ENCODE data around the gene KY.

Gene KY

DNA sequence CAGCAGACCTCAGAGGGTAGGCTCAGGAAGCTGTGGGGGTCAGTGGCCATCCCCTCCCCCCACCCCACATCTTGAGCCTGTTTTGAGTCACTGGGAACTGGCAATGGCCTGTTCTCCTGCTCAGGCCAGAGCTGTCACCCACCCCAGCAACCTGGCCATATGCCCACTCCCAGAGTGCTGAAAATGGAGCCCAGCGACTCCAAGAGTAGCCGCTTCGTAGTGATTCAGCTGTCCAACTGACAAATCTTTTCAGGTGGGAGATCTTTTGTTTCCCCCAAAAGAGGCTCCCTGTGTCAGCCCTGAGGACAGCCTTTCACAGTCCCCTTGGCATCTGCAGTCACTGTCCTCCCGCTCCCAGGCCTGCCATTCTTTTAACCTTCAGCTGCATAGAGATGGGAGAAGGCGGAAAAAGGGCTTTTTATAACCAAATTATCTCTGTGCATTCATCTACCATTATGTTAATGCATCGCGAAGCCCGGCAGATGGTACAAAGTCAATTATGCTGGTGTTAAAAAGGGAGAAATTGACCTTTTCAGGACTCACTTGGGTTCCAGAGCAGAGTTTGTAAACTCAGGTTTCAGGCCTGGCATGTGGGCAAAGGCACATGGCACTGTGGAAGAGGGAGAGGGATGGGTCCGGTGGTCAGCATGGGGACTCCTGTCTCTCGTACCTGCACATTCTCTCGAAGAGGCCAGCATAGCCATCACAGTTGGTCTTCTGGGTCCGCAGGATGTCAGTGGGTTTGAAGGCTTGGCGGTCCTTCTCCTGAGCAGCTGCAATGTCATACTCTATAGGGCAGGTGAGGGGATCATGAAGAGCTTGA, 32.1 kb downstream of the KY start:
- DNase-seq, result no peak

DNA sequence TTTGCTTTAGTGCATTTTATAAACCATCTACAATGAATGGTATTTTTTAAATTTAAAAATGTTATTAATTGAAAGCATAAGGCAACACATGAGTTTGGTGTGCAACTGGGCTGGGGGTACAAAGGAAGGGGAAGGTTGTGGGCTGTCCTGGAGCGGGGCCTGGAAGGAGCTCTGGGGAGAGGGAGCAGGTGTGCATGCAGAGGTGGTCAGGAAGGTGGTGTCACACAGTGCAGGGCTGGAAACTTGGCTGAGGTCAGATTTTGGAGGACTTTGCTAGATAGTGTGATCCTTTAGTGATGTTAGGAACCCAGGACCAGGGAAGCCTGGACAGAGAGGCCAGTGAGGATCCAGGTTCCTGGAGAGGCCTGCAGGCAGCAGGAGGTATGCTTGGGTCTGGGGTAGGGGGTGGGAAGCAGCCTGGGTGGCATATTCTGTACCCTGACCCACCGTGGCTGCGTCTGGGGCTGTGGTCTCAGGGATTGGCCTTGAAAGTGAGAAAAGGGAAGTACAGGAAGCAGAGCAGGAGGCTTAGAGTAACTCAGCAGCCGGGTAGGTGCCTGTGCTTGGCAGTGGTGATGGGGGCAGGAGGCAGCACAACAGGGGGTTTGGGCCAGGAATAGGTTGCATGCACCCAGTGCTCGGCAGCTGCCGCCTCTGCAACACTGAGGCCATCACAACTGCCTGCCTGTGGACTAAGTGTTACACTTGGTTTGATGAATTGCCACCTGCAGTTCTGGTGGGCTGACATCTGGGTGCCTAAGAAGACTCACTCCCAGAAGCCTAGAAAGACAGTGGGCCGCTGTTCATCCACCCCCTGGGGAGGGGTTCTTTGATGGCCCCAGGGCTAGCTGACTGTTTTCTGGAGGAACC, 33.0 kb downstream of the KY start:
- no peak for DNase-seq

DNA sequence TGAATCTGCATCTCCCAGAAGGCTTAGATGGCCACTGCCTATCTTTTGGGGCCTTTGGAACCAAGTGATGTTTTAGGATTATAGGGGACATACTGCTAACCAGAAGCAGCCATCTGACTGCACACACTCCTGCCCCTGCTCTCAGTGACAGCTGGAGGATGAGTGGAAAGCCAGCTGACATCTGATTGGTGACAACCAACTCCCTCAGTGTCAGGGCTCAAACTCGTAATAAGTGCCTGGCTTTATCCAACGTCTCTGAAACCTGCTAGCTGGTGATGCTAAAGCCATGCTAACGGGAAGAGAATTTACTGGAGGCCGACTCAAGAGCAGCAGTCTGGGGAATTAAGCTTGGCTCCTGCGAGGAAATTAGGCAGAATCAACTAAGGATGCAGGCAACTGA, 35.1 kb downstream of the KY start:
- no peak for DNase-seq

DNA sequence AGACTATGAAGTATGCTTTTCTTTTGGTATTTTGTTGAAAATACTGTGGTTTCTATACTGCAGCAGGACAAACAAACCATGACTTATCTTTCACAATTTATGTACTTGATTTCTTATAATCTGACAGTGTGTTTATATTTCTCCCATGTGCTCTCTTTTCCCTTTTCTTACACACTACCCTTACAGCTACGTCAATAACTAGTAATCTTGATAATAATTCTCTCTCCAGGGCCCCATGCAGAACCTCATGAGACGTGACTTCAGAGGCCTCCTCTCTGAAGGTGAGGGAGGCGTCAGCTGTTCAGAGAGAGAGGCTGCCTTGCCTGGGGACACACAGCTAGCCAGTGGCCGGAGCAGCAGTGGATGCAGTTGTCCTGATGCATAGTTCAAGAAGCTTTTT, 35.9 kb downstream of the KY start:
- DNase-seq, result no peak

DNA sequence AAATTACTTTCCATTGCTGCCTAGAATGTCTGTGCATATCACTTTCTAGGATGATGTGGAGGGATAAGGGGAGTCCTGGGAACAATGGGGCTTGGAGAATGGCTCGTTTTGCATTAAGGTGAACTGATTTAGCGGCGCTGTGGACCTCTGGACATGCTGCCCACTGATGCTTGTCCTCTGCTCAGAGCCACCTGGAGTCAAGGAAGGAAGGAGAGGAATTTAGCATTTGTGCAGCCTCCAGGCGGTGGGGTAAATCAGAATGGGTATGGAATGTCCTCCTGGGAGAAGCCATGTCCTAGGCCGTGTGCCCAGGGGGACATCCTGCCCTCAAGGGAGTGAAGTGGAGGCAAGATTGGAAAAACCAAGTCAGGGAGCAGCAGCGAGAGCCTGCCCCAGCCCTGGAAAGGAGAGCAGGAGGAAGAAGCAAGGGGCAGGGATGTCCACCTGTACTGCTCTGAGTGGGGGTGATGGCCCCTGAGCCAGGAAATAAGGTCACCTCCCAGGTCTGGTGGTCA, 37.8 kb downstream of the KY start:
- DNase-seq, result no peak

DNA sequence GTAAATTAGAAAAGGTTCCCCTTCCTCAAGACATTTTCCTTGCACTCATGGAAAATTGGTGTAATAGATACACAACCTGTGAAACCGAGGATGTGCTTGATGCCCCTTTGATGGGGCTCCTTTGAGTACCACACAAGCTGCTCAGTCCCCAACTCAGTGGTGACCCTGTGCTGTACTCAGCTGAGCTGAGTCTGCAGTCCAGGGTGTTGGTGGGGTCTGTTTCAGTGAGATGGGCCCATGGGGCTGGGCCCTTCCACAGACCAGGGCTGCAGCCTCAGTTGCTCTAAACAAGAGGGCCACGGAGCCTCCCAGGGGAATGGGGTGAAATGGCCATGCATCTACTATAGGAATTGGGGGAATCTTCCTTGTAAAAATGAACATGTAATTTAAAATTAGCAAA, 39.3 kb downstream of the KY start:
- DNase-seq, result no peak

DNA sequence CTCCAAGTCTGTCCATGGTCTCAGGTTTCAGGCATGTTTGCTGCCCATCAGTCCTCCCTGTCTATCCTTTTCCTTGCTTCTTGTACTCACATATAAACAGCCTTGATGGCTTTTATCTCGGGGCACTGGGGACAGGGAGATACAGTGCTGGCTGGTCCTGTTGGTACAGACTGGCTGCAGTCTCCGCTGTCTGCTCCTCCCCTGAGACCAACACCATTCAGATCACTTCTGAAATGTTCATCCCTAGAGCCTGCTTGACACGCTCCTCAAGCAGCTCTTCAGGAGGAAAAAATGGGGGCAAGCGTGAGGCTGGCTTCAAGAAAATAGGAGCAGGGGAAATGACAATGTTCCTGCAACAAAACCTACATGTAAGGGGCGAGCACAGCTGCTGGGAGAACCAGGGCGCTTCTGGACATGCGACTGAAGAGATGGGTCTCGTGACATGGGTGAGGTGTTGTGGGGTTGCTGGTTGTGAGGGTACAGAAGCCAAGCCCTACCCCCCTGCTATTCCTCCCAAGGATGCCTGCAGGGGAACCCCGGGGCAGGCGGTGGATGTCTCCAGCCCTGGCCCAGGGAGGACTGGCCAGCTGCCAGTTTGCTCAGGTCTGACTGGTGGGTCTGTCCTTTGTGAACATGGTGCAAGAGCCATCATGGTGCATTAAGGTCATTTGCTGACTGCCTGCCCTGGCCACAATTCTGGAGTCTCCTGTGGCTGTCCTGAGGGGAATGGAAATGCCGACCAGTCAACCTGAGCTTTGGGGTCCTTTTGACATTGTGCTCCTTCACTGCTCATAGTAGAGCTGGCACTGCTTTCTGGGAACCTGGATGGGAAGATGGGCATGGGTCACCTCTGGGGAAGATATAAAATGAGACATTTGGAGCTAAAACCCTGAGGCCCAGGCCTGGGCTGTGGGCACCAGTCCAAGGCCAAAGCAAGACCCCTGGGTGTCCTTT, 40.1 kb downstream of the KY start:
- DNase-seq, result no peak

DNA sequence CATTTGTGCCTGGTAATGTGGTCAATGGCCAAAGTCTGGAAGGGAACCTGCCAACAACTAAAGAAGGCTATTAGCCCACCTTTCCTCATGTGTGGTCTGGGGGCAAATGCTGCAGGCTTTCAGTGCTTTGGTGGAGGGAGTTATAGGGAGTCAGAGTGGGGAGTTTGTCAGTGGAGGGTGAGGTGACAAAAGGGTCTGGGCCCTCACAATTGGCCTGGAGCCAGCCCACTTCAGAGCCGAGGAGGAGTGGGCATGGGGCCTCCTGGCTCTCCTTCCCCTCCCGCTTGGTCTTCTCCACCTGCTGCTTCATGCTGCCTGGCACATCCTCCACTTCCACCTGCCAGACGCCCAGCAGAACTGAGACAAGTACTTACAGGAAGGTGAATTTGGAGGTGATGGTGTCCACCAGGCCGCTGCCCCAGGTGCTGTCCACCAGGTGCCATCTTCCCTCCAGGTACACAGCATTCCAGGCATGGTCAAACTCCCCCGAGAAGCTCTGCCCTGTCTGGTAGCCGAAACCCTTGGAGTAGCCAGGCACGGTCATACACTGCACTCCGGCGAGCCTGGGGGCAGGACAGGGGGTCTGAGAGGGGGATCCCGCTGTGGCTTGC, 40.9 kb downstream of the KY start:
- DNase-seq, result no peak

DNA sequence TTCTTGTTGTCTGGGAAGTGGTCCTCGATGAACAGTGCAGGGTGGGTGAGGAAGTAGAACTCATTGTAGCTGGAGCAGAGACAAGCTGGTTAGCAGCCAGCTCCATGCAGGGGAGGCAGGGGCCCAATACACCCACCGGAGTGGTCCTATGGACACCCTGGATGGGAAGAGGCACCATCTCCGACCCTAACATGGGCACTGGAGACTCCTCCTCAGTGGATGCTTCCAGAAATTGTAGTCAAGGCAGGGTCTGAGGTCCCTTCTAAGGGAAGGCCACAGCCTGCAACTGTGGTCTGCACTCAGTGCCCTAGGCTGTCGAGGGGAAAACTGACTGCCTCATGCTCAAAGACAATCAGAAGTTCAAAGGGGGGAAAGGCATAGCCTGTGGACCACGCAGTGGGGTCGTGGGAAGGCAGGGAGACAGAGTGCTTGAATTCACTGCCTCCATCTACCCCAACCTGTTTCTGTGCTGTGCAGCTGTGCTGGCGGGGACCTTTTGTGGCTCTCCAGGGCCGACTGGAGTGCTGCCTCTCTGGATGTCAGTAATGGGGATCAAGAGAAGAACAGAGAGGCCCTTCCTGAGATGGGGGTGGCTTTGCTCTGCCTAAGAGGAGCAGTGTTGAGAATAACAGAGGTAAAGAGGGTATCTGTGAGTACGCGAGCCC, 41.9 kb downstream of the KY start:
- DNase-seq, result no peak

DNA sequence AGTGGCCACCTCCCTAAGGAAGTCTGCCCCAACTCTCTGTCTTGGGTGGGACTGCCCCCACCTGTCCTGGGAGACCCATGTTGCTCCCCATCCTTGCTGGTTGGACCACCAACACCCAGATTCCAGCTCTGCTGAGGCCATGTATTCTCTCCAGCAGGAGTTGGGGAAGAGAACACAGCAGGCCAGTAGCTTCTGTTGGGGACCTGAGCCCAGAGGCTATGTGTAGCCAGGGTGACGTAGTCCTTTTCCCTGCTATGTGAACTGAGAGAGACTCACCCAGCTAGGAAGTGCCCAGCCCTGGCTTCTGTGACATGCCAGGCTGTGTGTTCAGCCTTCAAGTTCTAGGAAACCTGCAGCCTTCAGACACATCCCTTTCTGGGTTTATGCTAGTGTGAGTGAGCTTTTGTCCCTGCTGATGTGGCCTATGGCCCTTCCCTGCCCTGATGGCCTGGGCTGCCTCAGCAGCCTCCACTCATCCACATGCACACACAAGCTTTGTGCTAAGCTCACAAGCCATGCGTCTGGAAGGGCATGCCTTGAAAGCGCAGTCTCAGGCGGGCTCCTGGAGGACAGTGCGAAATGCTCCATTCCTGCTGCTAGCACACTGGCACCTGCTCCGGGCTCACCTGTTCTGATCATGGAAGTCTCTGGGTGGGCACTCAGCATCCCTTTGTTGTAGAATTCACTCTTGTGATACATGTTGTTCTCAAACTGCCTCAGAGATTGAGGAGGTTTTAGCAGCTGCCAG, 42.6 kb downstream of the KY start:
- no peak for DNase-seq

DNA sequence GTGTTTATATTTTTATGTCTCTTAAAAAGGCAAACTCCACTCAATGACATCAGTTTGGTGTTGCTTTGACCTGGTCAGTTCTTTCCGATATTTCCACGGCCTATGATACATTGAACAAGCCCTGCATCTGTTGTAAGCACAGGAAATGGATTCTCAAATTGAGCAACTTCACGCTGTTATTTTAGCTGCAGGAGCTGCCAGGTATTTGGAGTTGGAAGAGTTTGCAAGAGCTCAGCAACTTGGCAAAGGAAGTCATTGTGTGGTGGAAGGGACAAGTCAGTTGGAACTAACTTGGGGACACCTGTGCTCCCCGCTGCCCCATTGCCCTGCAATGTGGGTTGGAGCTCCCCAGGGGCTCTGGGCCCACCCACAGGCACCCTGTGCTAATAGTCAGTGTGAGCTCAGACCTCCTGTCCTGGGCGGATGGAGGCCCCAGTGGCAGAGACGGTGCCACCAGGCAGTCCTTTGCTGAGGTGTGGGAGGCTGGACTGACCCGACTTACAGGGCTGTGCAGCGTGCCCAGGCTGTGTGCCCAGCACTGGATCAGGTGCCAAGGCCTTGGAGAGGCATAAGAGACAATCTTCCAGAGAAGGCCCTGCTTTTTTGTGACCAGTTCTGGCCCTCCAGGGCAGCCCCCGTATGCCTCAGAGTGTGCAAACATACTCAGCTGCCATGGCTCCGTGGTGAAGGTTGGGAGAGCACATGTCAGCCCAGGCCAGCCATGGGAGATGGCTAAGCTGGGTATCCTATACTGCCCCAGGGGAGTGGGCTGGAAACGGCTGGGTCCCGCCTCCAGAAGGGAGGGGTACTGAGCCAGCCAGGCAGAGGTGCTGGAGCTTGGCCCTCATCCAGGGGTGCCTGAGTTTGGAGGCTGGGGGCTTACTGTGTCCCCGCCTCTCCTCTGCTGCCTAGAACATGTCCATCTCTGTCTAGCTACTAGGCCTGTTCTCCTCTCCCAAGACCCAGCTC, 43.5 kb downstream of the KY start:
- no peak for DNase-seq

DNA sequence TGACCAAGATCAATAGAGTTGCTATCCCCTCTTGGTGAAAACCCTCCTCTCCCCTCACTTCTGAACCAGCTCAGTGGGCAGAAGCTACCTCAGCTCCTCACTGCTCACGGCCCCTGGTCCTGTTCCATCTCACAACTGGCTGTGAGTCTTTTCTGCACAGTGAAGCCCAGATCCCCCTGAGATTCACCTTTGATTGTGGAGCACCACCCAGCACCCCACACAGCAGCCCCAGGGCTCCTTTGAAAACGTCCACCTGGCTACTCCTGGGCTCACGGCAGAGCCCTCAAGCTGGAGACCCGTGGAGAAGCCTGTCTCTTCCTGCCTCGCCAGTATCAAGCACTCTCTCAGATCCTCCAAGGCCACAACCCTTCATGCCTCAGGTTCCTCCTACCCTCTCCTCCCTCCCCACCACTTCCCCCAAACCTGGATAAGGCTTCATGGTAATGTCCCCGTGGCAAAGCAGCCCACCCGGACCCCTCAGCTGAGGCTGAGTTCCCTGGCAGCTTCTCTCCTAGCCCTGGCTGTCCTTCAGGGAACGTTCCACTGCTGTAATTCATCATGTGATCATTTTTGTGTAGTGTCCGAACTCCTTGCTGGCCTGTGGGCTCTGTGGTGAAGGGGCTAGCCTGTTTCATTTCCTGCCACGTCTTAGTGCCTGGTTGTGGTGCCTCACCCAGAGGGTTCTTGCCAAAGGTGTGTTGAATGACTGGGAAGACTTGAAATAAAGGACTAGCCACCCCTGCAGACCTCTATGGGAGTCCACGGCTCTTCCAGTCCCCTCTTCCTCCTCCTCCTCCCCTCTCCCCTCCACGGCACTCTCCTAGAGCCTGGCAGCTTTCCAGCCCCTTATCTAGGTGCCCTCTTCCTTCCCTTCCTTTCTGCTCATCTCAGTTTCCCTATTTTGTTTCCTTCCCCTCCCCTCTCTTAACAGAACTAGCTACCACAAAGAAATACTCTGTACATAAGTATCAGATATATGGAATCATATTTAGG, 44.5 kb downstream of the KY start:
- DNase-seq, result no peak

DNA sequence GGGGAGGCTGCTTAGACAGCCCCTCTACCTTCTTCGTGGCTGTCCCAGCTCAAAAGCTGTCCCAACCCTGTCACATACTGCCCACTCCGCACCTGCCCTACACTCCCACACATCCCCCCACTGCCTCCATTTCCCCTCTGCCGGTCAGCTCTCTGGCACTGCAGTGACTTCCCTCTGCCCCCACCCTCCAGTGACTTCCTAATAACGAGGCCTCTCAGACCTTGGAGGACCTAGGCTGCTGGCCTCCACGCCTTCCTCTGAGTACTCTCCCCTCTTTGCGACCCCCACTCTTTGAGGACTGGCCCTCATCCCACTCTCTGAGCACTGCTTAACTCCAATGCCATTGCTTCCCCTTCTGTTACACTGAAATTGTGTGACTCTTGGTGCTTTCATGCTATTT, 45.3 kb downstream of the KY start:
- DNase-seq, result no peak

DNA sequence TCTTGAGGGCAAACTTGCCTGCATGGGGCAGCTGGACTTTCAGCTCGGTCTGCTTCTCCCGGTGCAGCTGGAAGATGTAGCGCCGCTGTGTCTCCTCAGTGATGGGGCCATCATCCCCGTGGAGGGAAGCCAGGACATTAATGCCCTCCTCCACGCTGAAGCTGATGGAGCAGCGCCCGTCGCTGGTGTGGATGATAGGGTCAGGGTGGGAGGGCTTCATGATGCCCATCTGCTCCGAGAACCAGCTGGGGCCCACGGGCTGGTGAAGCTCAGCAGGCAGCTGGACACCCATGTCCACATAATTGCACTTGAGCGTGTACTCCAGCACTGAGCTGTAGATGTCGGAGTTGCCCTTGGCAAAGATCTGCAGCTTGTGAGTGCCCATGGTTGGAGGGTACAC, 46.9 kb downstream of the KY start:
- no peak for DNase-seq

DNA sequence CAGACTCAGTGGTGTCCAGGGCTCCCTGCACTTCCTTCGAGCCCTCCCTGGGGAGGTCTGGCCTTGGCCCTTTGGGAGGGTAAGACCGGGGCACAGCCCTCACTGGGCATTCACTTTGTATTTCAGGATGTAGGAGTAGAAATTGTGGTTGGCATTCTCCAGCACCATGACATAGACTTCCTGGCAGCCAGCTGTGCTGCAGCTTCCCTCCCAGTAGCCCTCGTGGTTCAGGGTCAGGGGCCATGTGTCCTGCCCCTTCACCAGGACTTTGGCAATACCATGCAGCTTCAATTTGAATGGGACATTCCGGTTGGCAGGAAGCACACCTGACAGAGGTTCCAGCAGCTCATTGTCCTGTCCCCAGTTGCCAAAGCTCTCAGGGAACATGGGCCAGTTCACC, 47.3 kb downstream of the KY start:
- no peak for DNase-seq

DNA sequence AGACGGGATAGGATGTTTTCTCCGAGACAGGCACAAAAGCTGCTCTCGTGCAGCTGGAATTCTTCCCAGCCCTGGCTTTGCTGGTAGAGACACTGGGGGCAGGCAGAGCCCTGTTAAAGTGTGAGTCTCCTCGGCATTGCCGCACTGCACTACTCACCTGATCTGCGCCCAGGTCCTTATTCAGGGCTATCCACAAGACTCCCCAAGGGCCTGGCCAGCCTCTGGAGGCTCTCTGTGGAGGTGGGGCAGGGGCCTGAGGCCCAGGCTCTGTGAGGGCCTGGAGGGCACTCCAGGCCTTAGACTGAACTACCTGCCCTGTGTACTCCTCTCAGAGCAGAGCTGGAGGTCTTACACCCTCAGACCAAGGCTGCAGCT, 48.4 kb downstream of the KY start:
- no peak for DNase-seq

DNA sequence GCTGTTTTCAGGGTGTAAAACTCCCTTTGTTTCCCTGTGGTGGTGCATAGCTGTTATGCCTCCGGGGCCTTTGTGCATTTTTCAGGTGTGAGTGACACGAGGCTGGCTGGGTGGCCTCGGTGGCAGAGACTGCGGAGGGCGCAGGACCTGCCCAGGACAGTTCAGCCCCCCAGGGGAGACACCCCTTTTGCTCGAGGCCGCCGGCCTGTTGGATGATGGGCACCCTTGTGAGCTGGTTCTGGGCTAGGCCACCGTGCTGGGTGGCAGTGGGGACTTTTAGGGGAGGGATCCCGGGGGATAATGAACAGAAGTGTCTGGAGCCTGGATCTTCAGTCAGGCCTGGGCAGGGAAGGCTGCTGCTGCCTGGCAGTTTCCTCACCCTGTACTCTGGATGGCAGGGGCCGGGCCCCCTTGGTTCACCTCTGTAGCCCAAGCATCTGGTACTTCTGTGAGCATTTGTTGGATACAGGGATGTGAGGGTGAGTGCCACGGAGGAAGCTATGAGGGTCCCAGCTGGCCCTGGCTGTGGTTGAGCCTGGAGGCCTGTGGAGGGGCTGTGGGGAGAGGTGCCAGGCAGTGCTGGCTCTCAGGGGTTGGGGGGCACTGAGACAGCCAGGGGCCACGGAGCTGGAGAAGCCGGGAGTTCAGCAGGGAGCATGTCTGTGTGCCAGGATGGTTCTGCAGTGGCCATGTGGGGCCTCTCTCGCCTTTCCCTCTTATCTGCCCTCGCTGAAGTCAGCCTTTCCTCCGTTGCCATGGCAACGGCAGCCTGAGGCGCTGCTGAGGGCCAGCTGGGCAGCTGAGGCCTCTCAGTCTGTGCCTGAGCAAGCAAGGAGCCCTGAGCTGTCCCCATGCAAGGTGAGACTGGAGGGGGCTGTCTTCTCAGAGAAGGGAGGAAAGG, 49.0 kb downstream of the KY start:
- DNase-seq, result no peak

Measured in activated CD4-positive, alpha-beta T cell treated with anti-CD3 and anti-CD28 coated beads for 4 hours (primary cell).